CD4-positive, CD25-positive, alpha-beta regulatory T cell (primary cell): ENCODE results near the gene IKBIP. TPM values are rescaled to one million over a fixed set of nuclear protein-coding genes. Genes with fewer than 3 reads are reported as not detected.
"Not testable (repeated sequence)": the region's sequence is repeated elsewhere in the genome, so short reads cannot be mapped to it uniquely, and the experiment has no call there.

Experiments used
- ATAC-seq, 2 donors: fragments of 150-1000 bp; cut with Tn5 transposase; one replicate each; pipeline ENCODE4 v1.10.0; 2021; ENCODE audit warnings: low read depth in 2 of 2, moderate number of reproducible peaks in 2 of 2, moderate library complexity in 1 of 2
- DNase-seq, 3 donors: peaks; one replicate each; pipeline versions ENCODE4 v3.0.0 to v3.0.0-alpha.2; 2012 to 2022; ENCODE audit warnings: mixed read lengths in 1 of 3
- H3K27ac ChIP-seq: one replicate; pipeline ENCODE4 v1.7.0; 2013; ENCODE audit warnings: mild to moderate bottlenecking, low read length; ENCODE audit not compliant: insufficient read depth, poor library complexity, severe bottlenecking
- H3K27me3 ChIP-seq: one replicate; pipeline ENCODE4 v1.7.0; 2013; ENCODE audit warnings: low read length; ENCODE audit not compliant: control insufficient read depth, insufficient read depth
- H3K36me3 ChIP-seq: one replicate; pipeline ENCODE4 v1.7.0; 2013; ENCODE audit warnings: mild to moderate bottlenecking, low read length, moderate library complexity; ENCODE audit not compliant: control insufficient read depth, insufficient read depth
- H3K4me1 ChIP-seq: 2 replicates; pipeline ENCODE4 v1.7.0; 2013; ENCODE audit warnings: mild to moderate bottlenecking, low read length; ENCODE audit not compliant: insufficient read depth, control insufficient read depth, poor library complexity, severe bottlenecking
- H3K4me3 ChIP-seq: one replicate; pipeline ENCODE4 v1.7.0; 2013; ENCODE audit warnings: low read depth, mild to moderate bottlenecking, low read length, moderate library complexity
- H3K9me3 ChIP-seq, 2 experiments: 1 replicate in 1 of 2; 2 replicates in 1 of 2; pipeline ENCODE4 v1.7.0; 2013; ENCODE audit warnings: low read length in 2 of 2, mild to moderate bottlenecking in 1 of 2, moderate library complexity in 1 of 2; ENCODE audit not compliant: control insufficient read depth in 2 of 2
- H3K27ac Mint-ChIP-seq, 3 donors: one replicate each; pipeline ENCODE4 v1.8.0; 2020 to 2022; ENCODE audit warnings: mild to moderate bottlenecking in 3 of 3, mixed read lengths in 3 of 3, moderate library complexity in 2 of 3
- H3K27me3 Mint-ChIP-seq: one replicate; pipeline ENCODE4 v1.8.0; 2022; ENCODE audit warnings: mild to moderate bottlenecking, mixed read lengths
- H3K36me3 Mint-ChIP-seq: one replicate; pipeline ENCODE4 v1.8.0; 2020; ENCODE audit warnings: mixed read lengths
- H3K4me1 Mint-ChIP-seq, 4 donors: one replicate each; pipeline ENCODE4 v1.8.0; 2020 to 2022; ENCODE audit warnings: mixed read lengths in 4 of 4, mild to moderate bottlenecking in 1 of 4
- H3K4me3 Mint-ChIP-seq, 4 donors: one replicate each; pipeline ENCODE4 v1.8.0; 2020 to 2022; ENCODE audit warnings: mild to moderate bottlenecking in 4 of 4, mixed read lengths in 4 of 4, moderate library complexity in 3 of 4
- H3K9me3 Mint-ChIP-seq, 7 donors: one replicate each; pipeline ENCODE4 v1.8.0; 2020 to 2022; ENCODE audit warnings: mixed read lengths in 7 of 7, mild to moderate bottlenecking in 3 of 7, moderate library complexity in 2 of 7
- polyA plus RNA-seq, 4 donors: library from polyadenylated mRNA; unstranded; fragments of 300-500 nt; fragmentation: Illumina TruSeq; gene quantifications; one replicate each; pipeline ENCODE4 v1.2.3, GENCODE V29; 2021
- total RNA-seq: library from RNA; stranded (reverse); gene quantifications from one replicate; pipeline ENCODE4 v1.2.3, GENCODE V29; 2022

The IKBIP gene
- total and polyA plus RNA-seq, 5 donors from 2014 or later, result 3.4 to 11.0 (median 8.4) TPM

DNA sequence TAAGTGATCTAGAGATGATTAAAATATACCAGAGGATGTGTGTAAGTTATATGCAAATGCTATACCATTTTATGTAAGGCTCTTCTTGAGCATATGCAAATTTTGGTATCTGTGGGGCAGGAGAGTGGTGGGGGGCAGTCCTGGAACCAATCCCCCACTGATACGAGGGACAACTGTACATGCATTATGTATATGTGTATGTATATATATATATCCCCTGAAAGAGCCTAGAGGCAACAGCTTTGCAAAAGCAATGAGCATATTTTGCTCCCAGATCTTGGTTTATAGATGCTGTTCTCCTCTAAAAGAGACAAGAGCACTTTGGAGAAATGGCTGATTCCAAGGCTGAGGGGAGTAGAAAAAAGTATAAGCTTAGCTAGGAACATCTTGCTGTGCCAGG, 63.5 kb downstream of the IKBIP start:
- Histone ChIP-seq H3K4me1 (no peaks in the 10 kb centered on the region), H3K36me3 (no peaks in the 10 kb centered on the region), H3K4me3 (no peak overlapping the region), H3K27ac (no peak overlapping the region), H3K27me3 (no peaks in the 10 kb centered on the region), H3K9me3 (no peaks in the 10 kb centered on the region)
- no peak overlapping the region for H3K4me3 Mint-ChIP-seq
- H3K9me3 Mint-ChIP-seq, result peaks cover 0 to 2% (median 0%) of the 10 kb centered on the region in 7 donors
- H3K4me1 Mint-ChIP-seq, result no peaks in the 10 kb centered on the region
- H3K27me3 Mint-ChIP-seq, result peaks cover 4% of the 10 kb centered on the region
- ATAC-seq (no peak), DNase-seq (no peak)
- H3K36me3 Mint-ChIP-seq, result peaks cover 4% of the 10 kb centered on the region
- no peak overlapping the region for H3K27ac Mint-ChIP-seq

- Histone ChIP-seq H3K4me3 (no peak overlapping the region), H3K27me3 (no peaks in the 10 kb centered on the region), H3K27ac (no peak overlapping the region), H3K9me3 (no peaks in the 10 kb centered on the region), H3K4me1 (no peaks in the 10 kb centered on the region), H3K36me3 (no peaks in the 10 kb centered on the region)
- Mint-ChIP-seq H3K4me1 (no peaks in the 10 kb centered on the region), H3K36me3 (peaks cover 4% of the 10 kb centered on the region), H3K27ac (no peak overlapping the region), H3K4me3 (no peak overlapping the region), H3K27me3 (peaks cover 4% of the 10 kb centered on the region), H3K9me3 (peaks cover 0 to 2% (median 0%) of the 10 kb centered on the region in 7 donors)
- ATAC-seq (no peak), DNase-seq (no peak)
Measured at GRCh38 chr12:98580695-98581094, 63.9 kb downstream of the IKBIP start.

DNA sequence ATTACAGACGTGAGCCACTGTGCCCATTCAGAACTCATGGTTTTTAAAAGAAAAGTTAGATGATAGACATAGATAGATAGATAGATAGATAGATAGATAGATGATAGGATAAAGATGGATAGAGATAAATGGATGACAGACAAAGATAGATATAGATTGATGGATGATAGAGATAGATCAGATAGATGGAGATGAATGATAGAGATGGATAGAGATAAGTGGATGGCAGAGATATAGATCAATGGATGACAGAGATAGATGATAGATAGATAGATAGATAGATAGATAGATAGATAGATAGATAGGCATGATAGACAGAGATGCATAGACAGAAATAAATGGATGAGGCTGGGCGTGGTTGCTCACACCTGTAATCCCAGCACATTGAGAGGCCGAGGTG, 64.8 kb downstream of the IKBIP start:
- H3K9me3 ChIP-seq, result no peaks in the 10 kb centered on the region
- Mint-ChIP-seq H3K9me3 (peaks cover 0 to 2% (median 0%) of the 10 kb centered on the region in 7 donors), H3K4me3 (no peak overlapping the region), H3K27ac (no peak overlapping the region), H3K4me1 (no peaks in the 10 kb centered on the region), H3K27me3 (peaks cover 4% of the 10 kb centered on the region), H3K36me3 (peaks cover 4% of the 10 kb centered on the region)
- no peaks in the 10 kb centered on the region for H3K36me3 ChIP-seq
- H3K27ac ChIP-seq, result no peak overlapping the region
- H3K27me3 ChIP-seq, result no peaks in the 10 kb centered on the region
- no peak overlapping the region for H3K4me3 ChIP-seq
- no peak for ATAC-seq
- no peak for DNase-seq
- H3K4me1 ChIP-seq, result no peaks in the 10 kb centered on the region

GRCh38 chr12:98579347-98579746, 65.2 kb downstream of the IKBIP start:
- H3K4me1 ChIP-seq, result no peaks in the 10 kb centered on the region
- ATAC-seq, result no peak
- H3K36me3 Mint-ChIP-seq, result peaks cover 4% of the 10 kb centered on the region
- peaks cover 4% of the 10 kb centered on the region for H3K27me3 Mint-ChIP-seq
- H3K4me3 ChIP-seq, result no peak overlapping the region
- no peaks in the 10 kb centered on the region for H3K4me1 Mint-ChIP-seq
- H3K36me3 ChIP-seq, result no peaks in the 10 kb centered on the region
- H3K4me3 Mint-ChIP-seq, result no peak overlapping the region
- no peaks in the 10 kb centered on the region for H3K9me3 ChIP-seq
- H3K27me3 ChIP-seq, result no peaks in the 10 kb centered on the region
- H3K27ac Mint-ChIP-seq, result no peak overlapping the region
- H3K9me3 Mint-ChIP-seq, result peaks cover 0 to 2% (median 0%) of the 10 kb centered on the region in 7 donors
- DNase-seq, result no peak
- no peak overlapping the region for H3K27ac ChIP-seq

GRCh38 chr12:98578821-98579220, 65.8 kb downstream of the IKBIP start:
- Mint-ChIP-seq H3K9me3 (peaks cover 0 to 2% (median 0%) of the 10 kb centered on the region in 7 donors), H3K27me3 (peaks cover 8% of the 10 kb centered on the region), H3K4me1 (no peaks in the 10 kb centered on the region), H3K27ac (no peak overlapping the region), H3K36me3 (peaks cover 4% of the 10 kb centered on the region), H3K4me3 (no peak overlapping the region)
- Histone ChIP-seq H3K27me3 (no peaks in the 10 kb centered on the region), H3K4me3 (no peak overlapping the region), H3K27ac (no peak overlapping the region), H3K4me1 (no peaks in the 10 kb centered on the region), H3K9me3 (no peaks in the 10 kb centered on the region), H3K36me3 (no peaks in the 10 kb centered on the region)
- DNase-seq (no peak), ATAC-seq (no peak)

DNA sequence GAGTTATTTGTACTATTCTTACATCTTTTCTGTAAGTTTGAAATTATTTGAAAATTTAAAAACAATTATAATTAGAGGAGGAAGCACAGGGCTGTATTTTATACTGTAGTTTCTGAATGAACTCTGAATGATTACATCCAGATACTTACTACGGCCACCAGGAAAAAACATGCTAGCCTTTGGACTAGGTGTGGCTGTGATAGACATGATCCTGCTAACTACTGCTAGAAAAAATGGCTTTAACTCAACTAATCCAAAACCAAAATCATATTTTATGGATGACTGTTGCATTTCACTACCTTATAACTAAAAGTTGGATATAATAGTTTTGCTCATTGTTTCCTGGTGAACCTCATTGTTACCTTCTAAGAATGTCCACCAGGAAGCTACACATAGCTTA, 66.2 kb downstream of the IKBIP start:
- peaks cover 0 to 2% (median 0%) of the 10 kb centered on the region in 7 donors for H3K9me3 Mint-ChIP-seq
- peaks cover 4% of the 10 kb centered on the region for H3K36me3 Mint-ChIP-seq
- Histone ChIP-seq H3K9me3 (no peaks in the 10 kb centered on the region), H3K27ac (no peak overlapping the region), H3K4me3 (no peak overlapping the region), H3K27me3 (no peaks in the 10 kb centered on the region), H3K36me3 (no peaks in the 10 kb centered on the region), H3K4me1 (no peaks in the 10 kb centered on the region)
- peaks cover 8% of the 10 kb centered on the region for H3K27me3 Mint-ChIP-seq
- DNase-seq, result no peak
- H3K4me1 Mint-ChIP-seq, result no peaks in the 10 kb centered on the region
- no peak overlapping the region for H3K27ac Mint-ChIP-seq
- H3K4me3 Mint-ChIP-seq, result no peak overlapping the region
- ATAC-seq, result no peak

DNA sequence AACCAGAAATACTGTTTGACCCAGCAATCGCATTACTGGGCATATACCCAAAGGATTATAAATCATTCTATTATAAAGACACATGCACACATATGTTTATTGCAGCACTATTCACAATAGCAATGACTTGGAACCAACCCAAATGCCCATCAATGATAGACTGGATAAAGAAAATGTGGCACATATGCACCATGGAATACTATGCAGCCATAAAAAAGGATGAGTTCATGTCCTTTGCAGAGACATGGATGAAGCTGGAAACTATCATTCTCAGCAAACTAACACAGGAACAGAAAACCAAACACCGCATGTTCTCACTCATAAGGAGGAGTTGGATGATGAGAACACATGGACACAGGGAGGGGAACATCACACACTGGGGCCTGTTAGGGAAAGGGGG, 67.8 kb downstream of the IKBIP start:
- not testable (repeated sequence) for H3K9me3 ChIP-seq, H3K36me3 ChIP-seq, DNase-seq, H3K4me1 Mint-ChIP-seq, ATAC-seq, H3K4me3 ChIP-seq, H3K27ac ChIP-seq, H3K27me3 ChIP-seq, H3K27ac Mint-ChIP-seq, H3K4me1 ChIP-seq, H3K4me3 Mint-ChIP-seq, H3K36me3 Mint-ChIP-seq, H3K9me3 Mint-ChIP-seq
- H3K27me3 Mint-ChIP-seq, result peaks cover 14% of the 10 kb centered on the region

DNA sequence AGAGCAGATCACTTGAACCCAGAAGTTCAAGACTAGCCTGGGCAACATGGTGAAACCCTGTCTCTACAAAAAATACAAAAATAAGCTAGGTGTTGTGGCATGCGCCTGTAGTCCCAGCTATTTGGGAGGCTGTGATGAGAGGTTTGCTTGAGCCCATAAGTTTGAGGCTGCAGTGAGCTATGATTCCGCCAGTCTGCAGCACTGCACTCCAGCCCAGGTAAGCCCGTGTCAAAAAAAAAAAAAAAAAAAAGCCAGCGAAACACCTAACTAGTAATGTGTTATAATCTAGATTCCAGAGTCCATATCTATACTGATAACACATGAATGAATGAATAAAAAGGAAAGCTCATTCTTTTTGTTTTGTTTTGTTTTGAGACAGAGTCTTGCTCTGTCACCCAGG, 69.6 kb downstream of the IKBIP start:
- Mint-ChIP-seq H3K4me1 (no peaks in the 10 kb centered on the region), H3K27ac (no peak overlapping the region), H3K9me3 (no peaks in the 10 kb centered on the region), H3K36me3 (peaks cover 4% of the 10 kb centered on the region), H3K4me3 (no peak overlapping the region), H3K27me3 (peaks cover 14% of the 10 kb centered on the region)
- Histone ChIP-seq H3K9me3 (no peaks in the 10 kb centered on the region), H3K36me3 (no peaks in the 10 kb centered on the region), H3K4me1 (no peaks in the 10 kb centered on the region), H3K27me3 (no peaks in the 10 kb centered on the region), H3K4me3 (no peak overlapping the region), H3K27ac (no peak overlapping the region)
- DNase-seq (no peak), ATAC-seq (no peak)
